Coronary artery (tissue), 2 donors: ENCODE results near the gene QPRT.

Source experiments
- DNase-seq: peaks from one replicate; pipeline ENCODE4 v3.0.0-alpha.2; 2017; ENCODE audit warnings: low spot score
- H3K27ac ChIP-seq, 2 donors: fragments of 200-600 bp; sonication (generic); one replicate each; pipeline ENCODE4 v1.5.1; 2016 to 2019
- H3K4me3 ChIP-seq: fragments of 200-600 bp; sonication (generic); 2 replicates; pipeline ENCODE4 v1.5.1; 2016; ENCODE audit warnings: mild to moderate bottlenecking, moderate library complexity
- CTCF ChIP-seq: fragments of 200-600 bp; sonication (generic); IDR thresholded peaks from one replicate; pipeline ENCODE4 v1.5.1; 2019; ENCODE audit warnings: antibody characterized with exemption

QPRT gene

GRCh38 chr16:29644973-29645693 is 33.8 kb upstream of the QPRT start:
- H3K27ac ChIP-seq: no peak overlapping the region
- no peak for TF ChIP-seq CTCF
- DNase-seq: no peak
- H3K4me3 ChIP-seq: no peak overlapping the region

- no peak overlapping the region for H3K27ac ChIP-seq
- no peak for DNase-seq
- TF ChIP-seq CTCF: no peak
- no peak overlapping the region for H3K4me3 ChIP-seq
Observed at GRCh38 chr16:29645694-29646187, 33.2 kb upstream of the QPRT start.

GRCh38 chr16:29646947-29647346 is 32.0 kb upstream of the QPRT start:
- no peak for TF ChIP-seq CTCF

GRCh38 chr16:29649588-29650494 is 29.1 kb upstream of the QPRT start:
- TF ChIP-seq CTCF: no peak
- no peak for DNase-seq
- Histone ChIP-seq H3K4me3 (no peak overlapping the region), H3K27ac (no peak overlapping the region)

More at GRCh38 chr16:29646947-29647346, 32.0 kb upstream of the QPRT start:
- H3K27ac ChIP-seq: no peak overlapping the region
- H3K4me3 ChIP-seq: no peak overlapping the region
- no peak for DNase-seq

- Histone ChIP-seq H3K27ac (no peak overlapping the region), H3K4me3 (no peak overlapping the region)
- no peak for TF ChIP-seq CTCF
- no peak for DNase-seq
Observed at GRCh38 chr16:29650771-29651170, 28.2 kb upstream of the QPRT start.

- H3K27ac ChIP-seq: no peak overlapping the region
- H3K4me3 ChIP-seq: no peak overlapping the region
- TF ChIP-seq CTCF: no peak
- DNase-seq: no peak
Observed at GRCh38 chr16:29651774-29652349, 27.1 kb upstream of the QPRT start.
